Muscle of leg (tissue), 11 donors: ENCODE data around the gene CHN1. TPM values are rescaled to one million over a fixed set of nuclear protein-coding genes. Genes with fewer than 3 reads are reported as not detected.
A peak's percentile ranks its signal among the peaks of the same experiment; 100 is the strongest.

Source experiments
- DNase-seq: peaks from one replicate; pipeline ENCODE4 v3.0.0; 2013
- H3K27ac ChIP-seq: one replicate; pipeline ENCODE4 v1.5.1; 2013; ENCODE audit warnings: mild to moderate bottlenecking, low read length, control low read depth
- H3K27me3 ChIP-seq: one replicate; pipeline ENCODE4 v1.6.1; 2013; ENCODE audit warnings: low read length; ENCODE audit not compliant: control insufficient read depth, insufficient read depth
- H3K36me3 ChIP-seq: one replicate; pipeline ENCODE4 v1.6.1; 2013; ENCODE audit warnings: low read length; ENCODE audit not compliant: control insufficient read depth, insufficient read depth
- H3K4me1 ChIP-seq: one replicate; pipeline ENCODE4 v1.6.1; 2013; ENCODE audit warnings: low read length; ENCODE audit not compliant: control insufficient read depth, insufficient read depth
- H3K4me3 ChIP-seq: one replicate; pipeline ENCODE4 v1.5.1; 2013; ENCODE audit warnings: low read length, control low read depth
- H3K9me3 ChIP-seq: replicated peaks from 2 replicates; pipeline ENCODE4 v1.6.1; 2013; ENCODE audit warnings: low read depth, low read length; ENCODE audit not compliant: control insufficient read depth
- WGBS: methylation state at CpG from one replicate; pipeline ENCODE4 v1.1.5; 2013; ENCODE audit warnings: missing lambda C conversion rate; ENCODE audit not compliant: insufficient coverage; 5-methylcytosine and 5-hydroxymethylcytosine counted together
- polyA plus RNA-seq, 8 donors: library from polyadenylated mRNA; unstranded; fragments of 120-200 nt; gene quantifications; one replicate each; pipeline versions ENCODE4 v1.2.1 to v1.2.3, GENCODE V29; 2013; ENCODE audit warnings: inconsistent platforms in 1 of 8, low replicate concordance in 1 of 8; ENCODE audit not compliant: insufficient read length in 8 of 8, insufficient read depth in 1 of 8
- total RNA-seq: library from RNA; stranded (reverse); fragments of 120-200 nt; gene quantifications from one replicate; pipeline ENCODE4 v1.2.4, GENCODE V29; 2013

The CHN1 gene
- total and polyA plus RNA-seq, 9 donors, result 10.9 to 19.5 (median 12.2) TPM

- no peak overlapping the region for H3K27ac ChIP-seq
- peaks cover 2% of the 10 kb centered on the region for H3K36me3 ChIP-seq
- no peak overlapping the region for H3K4me3 ChIP-seq
- no peak for DNase-seq
- H3K9me3 ChIP-seq, result no peaks in the 10 kb centered on the region
- H3K27me3 ChIP-seq, result no peaks in the 10 kb centered on the region
- WGBS, result no CpG with 5 or more reads among the region's 2 CpGs
- no peaks in the 10 kb centered on the region for H3K4me1 ChIP-seq
Measured at GRCh38 chr2:174815526-174815925, 189.7 kb downstream of the CHN1 start.

GRCh38 chr2:174812037-174812436, 193.1 kb downstream of the CHN1 start:
- H3K4me1 ChIP-seq, result peaks cover 3% of the 10 kb centered on the region
- no peaks in the 10 kb centered on the region for H3K9me3 ChIP-seq
- DNase-seq, result no peak
- 91% methylated on average over 4 of the region's 7 CpGs for WGBS
- no peaks in the 10 kb centered on the region for H3K27me3 ChIP-seq
- no peak overlapping the region for H3K27ac ChIP-seq
- H3K4me3 ChIP-seq, result no peak overlapping the region
- H3K36me3 ChIP-seq, result no peaks in the 10 kb centered on the region

GRCh38 chr2:174807931-174808330, 197.2 kb downstream of the CHN1 start:
- H3K4me3 ChIP-seq, result no peak overlapping the region
- no peaks in the 10 kb centered on the region for H3K27me3 ChIP-seq
- no CpG with 5 or more reads among the region's 1 CpG for WGBS
- peak; percentile 63 for DNase-seq
- H3K36me3 ChIP-seq, result no peaks in the 10 kb centered on the region
- peaks cover 12% of the 10 kb centered on the region for H3K4me1 ChIP-seq
- H3K9me3 ChIP-seq, result no peaks in the 10 kb centered on the region
- H3K27ac ChIP-seq, result peak overlapping the region; percentile 82

GRCh38 chr2:174805803-174806202, 199.4 kb downstream of the CHN1 start:
- WGBS, result no CpG with 5 or more reads among the region's 1 CpG
- Histone ChIP-seq H3K9me3 (no peaks in the 10 kb centered on the region), H3K4me3 (no peak overlapping the region), H3K27ac (no peak overlapping the region), H3K4me1 (peaks cover 12% of the 10 kb centered on the region), H3K36me3 (no peaks in the 10 kb centered on the region), H3K27me3 (no peaks in the 10 kb centered on the region)
- peak; percentile 73 for DNase-seq

- H3K27ac ChIP-seq, result no peak overlapping the region
- no CpG with 5 or more reads among the region's 4 CpGs for WGBS
- H3K4me3 ChIP-seq, result no peak overlapping the region
- peaks cover 4% of the 10 kb centered on the region for H3K36me3 ChIP-seq
- H3K27me3 ChIP-seq, result no peaks in the 10 kb centered on the region
- DNase-seq, result no peak
- H3K9me3 ChIP-seq, result no peaks in the 10 kb centered on the region
- peaks cover 12% of the 10 kb centered on the region for H3K4me1 ChIP-seq
Measured at GRCh38 chr2:174802459-174802858, 202.7 kb downstream of the CHN1 start.

- H3K27me3 ChIP-seq, result no peaks in the 10 kb centered on the region
- peaks cover 2% of the 10 kb centered on the region for H3K4me1 ChIP-seq
- no peaks in the 10 kb centered on the region for H3K9me3 ChIP-seq
- no peak for DNase-seq
- peaks cover 4% of the 10 kb centered on the region for H3K36me3 ChIP-seq
- WGBS, result 100% methylated on average over 1 of the region's 8 CpGs
- no peak overlapping the region for H3K4me3 ChIP-seq
- H3K27ac ChIP-seq, result no peak overlapping the region
Measured at GRCh38 chr2:174800436-174801205, 204.6 kb downstream of the CHN1 start.

GRCh38 chr2:174798801-174799200, 206.4 kb downstream of the CHN1 start:
- no peaks in the 10 kb centered on the region for H3K9me3 ChIP-seq
- H3K36me3 ChIP-seq, result peaks cover 4% of the 10 kb centered on the region
- H3K27me3 ChIP-seq, result no peaks in the 10 kb centered on the region
- H3K4me3 ChIP-seq, result no peak overlapping the region
- no peak overlapping the region for H3K27ac ChIP-seq
- WGBS, result no CpG with 5 or more reads among the region's 1 CpG
- H3K4me1 ChIP-seq, result peaks cover 2% of the 10 kb centered on the region
- DNase-seq, result no peak

GRCh38 chr2:174797781-174798276, 207.4 kb downstream of the CHN1 start:
- WGBS, result no CpG with 5 or more reads among the region's 1 CpG

GRCh38 chr2:174796319-174796771, 208.8 kb downstream of the CHN1 start:
- Histone ChIP-seq H3K4me1 (peaks cover 2% of the 10 kb centered on the region), H3K9me3 (no peaks in the 10 kb centered on the region), H3K27ac (no peak overlapping the region), H3K4me3 (no peak overlapping the region), H3K36me3 (peaks cover 4% of the 10 kb centered on the region), H3K27me3 (no peaks in the 10 kb centered on the region)
- no peak for DNase-seq

More at GRCh38 chr2:174797781-174798276, 207.4 kb downstream of the CHN1 start:
- no peaks in the 10 kb centered on the region for H3K9me3 ChIP-seq
- peaks cover 4% of the 10 kb centered on the region for H3K36me3 ChIP-seq
- peaks cover 2% of the 10 kb centered on the region for H3K4me1 ChIP-seq
- no peak overlapping the region for H3K4me3 ChIP-seq
- no peaks in the 10 kb centered on the region for H3K27me3 ChIP-seq
- H3K27ac ChIP-seq, result peak overlapping the region; percentile 33
- peak; percentile 78 for DNase-seq

- Histone ChIP-seq H3K36me3 (peaks cover 3% of the 10 kb centered on the region), H3K9me3 (no peaks in the 10 kb centered on the region), H3K4me1 (peaks cover 2% of the 10 kb centered on the region), H3K4me3 (no peak overlapping the region), H3K27me3 (no peaks in the 10 kb centered on the region), H3K27ac (no peak overlapping the region)
- WGBS, result no CpG with 5 or more reads among the region's 3 CpGs
- no peak for DNase-seq
Measured at GRCh38 chr2:174794851-174795374, 210.3 kb downstream of the CHN1 start.
